HG03103 (cell line): Measurements from ENCODE around the gene ACVR1.

ENCODE experiments used
- ATAC-seq: cut with Tn5 transposase; IDR thresholded peaks from one replicate; pipeline ENCODE4 v1.9.1; 2021; ENCODE audit warnings: low read depth; ENCODE audit not compliant: unreplicated experiment

The ACVR1 gene

GRCh38 chr2:157803476-157803875, 72.7 kb downstream of the ACVR1 start:
- ATAC-seq, result no peak

DNA sequence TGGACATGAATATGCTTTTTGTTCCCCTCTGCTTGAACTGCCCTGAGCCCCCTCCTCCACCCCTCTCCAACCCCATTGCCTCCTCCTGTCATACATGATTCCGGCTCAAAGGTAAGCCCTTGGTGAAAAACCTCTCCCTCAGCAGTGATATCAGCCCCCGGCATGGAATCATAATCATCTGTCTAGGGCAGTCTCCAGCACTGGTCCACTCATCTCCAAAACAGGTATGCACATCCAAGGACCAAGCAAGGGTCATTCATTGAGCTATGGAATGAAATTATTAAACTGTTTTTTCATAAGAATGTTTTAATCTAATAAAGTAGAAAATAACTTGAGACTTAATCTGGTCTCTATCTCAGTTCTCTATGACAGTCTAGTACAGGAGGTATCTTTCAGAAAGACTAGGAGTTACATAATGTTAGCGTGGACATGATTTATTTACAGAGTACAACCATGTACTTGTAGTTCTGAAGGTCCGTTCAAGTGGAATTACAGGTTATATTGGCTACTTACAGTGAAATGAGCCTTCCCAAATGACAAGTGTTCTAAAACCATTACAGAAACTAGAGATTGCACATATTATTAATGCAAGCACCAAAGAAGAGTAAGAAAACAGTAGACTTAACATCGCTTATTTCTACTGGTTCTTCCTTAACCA, 75.2 kb downstream of the ACVR1 start:
- no peak for ATAC-seq

DNA sequence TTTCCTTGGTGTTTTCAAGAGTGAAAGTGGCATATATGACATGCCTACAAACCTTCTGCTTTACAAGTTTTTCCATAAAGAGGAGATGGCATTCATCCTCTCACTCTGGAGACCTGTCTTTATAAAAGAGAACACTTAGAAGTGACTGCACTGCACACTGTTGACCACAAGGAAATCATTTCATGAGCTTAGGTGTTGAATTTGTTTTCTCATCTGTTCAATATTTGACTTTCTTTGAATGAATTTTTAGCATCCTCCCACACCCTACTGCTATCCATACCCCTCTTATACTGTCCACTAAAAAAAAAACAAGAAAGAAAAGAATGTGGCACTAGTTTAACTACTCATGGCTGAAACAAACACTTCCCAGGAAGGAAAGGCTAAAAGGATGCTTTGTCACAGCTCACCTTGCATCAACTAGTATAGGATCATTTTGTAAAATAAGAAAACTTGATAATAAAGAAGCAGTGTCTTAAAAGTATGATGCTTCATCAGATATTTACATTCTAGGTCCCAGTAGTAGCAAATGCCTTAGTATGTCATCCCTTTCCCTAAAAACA, 83.0 kb downstream of the ACVR1 start:
- no peak for ATAC-seq

- no peak for ATAC-seq
Observed at GRCh38 chr2:157792335-157793052, 83.6 kb downstream of the ACVR1 start.

DNA sequence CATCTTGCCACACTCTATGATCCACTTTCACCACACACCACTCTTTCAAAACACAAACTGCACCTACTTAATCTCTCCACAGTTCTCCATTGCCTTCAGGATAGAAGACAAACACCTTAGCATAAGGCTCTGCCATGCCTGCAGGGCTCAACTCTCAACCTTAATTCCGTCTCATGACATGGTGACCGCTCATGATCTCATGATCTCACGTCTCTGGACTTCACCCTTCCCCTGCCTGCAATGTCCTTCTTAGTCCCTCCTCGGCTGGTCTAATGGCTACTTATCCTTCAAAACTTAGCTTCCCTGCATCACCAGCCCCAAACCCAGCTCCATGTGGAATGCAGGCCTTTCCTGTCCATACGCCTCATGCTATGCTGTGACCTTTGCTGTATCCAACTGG, 85.3 kb downstream of the ACVR1 start:
- ATAC-seq, result no peak

- ATAC-seq, result no peak
Observed at GRCh38 chr2:157789933-157790511, 86.1 kb downstream of the ACVR1 start.

GRCh38 chr2:157789256-157789655, 86.9 kb downstream of the ACVR1 start:
- ATAC-seq, result no peak

DNA sequence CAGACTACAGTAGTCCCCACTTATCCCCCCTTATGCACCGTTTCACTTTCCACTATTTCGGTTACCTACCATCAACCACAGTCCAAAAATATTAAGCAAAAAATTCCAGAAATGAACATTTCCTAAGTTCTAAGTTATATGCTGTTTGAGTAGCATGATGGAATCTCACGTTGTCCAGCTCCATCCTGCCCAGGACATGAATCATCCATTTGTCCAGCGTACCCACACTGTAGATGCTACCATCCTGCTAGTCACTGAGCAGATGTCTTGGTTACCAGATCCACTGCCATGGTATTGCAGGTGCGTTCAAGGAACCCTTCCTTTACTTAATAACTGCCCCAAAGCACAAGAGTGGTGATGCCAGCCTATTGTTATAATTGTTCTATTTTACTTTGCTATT, 87.9 kb downstream of the ACVR1 start:
- no peak for ATAC-seq

GRCh38 chr2:157787364-157787938, 88.7 kb downstream of the ACVR1 start:
- no peak for ATAC-seq

GRCh38 chr2:157786663-157787363, 89.3 kb downstream of the ACVR1 start:
- no peak for ATAC-seq

DNA sequence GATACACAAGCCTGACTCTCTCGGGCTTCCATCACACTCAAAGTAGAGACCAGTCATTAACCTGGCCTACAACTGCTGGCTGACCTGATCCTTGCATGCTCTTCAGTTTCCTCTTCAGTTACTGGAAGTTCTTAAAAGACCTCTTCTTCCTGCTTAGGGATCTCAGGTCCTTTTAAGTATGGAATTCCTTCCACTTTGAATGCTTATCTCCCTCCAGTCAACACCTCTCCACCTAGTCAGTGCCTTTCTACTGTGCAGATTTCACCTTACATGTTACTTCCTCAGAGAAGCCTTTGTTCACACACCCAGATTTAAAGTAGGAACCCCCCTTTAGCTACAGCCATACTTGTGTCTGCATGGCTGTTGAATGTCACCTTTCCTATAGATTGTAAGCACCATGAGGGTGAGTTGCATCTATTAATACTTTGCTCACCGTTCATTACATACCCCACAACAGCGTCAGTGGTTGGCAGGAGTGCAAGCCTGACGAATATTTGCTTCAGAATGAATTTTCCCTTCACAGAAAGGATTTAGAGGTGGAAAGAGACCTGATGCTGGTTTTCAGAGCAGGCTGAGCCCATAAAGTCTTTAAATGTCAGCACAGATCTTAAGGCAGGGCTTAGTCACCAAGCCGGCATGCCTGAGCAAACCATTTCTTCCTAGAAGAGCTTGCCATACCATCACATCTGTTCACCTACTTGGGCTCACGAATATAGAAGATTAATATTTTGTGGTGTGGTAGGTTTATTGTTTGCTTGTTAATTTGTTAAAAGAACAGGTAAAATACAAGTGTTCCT, 90.1 kb downstream of the ACVR1 start:
- ATAC-seq, result no peak

DNA sequence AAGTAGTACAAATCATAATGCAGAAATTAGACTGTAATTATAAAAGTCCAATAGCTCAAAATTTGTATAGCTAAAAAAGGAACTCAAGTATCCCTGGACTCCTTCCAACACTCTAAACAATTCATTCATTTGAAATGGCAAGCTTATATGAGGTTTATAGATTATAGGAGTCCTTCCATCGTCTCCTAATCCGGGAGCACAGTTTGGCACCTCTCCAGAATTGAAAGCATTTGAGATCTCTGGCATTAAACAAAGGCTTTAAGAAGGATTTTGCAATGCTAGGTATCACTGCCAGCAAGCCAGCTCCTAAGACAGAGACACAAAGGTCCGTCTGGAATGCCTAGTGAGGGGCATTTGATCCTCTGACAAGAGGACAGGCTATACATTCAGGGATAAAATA, 90.9 kb downstream of the ACVR1 start:
- no peak for ATAC-seq

DNA sequence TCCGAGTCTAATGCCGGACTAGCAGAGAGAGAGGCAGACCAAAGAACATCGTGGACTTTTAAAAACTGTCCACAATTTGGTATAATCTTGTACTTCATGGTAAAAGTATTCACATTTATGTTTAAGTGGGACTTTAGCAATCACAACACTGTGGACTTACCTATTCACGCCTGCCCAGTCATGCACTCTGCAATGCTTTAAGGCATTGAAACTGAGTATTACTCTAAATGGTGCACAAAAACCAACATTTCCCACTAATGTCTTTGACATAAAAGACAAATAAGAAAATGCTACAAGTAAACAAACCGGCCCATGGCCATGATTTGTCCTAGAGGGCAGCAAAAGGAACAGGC, 91.3 kb downstream of the ACVR1 start:
- no peak for ATAC-seq

- ATAC-seq, result no peak
Observed at GRCh38 chr2:157784169-157784822, 91.8 kb downstream of the ACVR1 start.

DNA sequence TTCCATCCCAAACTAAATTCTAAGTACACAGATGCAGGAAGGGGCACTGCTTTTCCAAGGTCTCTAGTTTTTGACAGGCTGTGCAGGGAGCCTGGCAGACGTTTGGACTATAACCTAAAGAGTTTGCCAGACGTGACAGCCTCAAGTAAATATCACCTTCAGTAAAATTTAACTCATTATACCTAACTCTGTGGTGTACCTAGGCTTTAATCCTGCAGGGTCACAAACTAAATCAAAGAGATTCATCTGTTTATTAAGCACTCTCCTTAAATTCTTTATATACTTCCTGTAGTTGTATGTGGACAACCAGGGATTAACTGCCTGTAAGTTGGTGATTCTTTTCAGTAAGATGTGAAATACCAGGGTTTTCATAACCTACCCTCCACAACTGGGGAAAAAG, 92.9 kb downstream of the ACVR1 start:
- ATAC-seq, result no peak

- no peak for ATAC-seq
Observed at GRCh38 chr2:157782057-157782845, 93.9 kb downstream of the ACVR1 start.

- ATAC-seq, result no peak
Observed at GRCh38 chr2:157780211-157780610, 95.9 kb downstream of the ACVR1 start.

DNA sequence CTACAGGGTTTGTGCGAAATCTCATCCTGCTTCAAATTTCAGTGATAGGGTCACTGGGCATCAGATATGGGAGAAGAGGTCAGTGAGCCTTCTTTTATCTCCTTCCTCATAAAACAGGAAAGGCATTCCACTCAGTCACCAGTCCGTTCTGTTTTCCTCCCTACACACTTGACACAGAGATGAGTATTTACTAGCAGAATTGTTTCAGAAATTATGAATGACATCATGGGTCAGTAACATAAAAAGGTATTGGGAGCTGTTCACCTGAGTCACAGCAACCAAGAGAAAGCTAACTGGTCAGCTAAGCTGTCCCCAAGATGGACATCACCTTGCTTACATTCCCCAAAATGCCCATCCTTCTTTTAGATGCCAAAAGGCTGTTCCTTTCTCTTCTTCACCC, 96.3 kb downstream of the ACVR1 start:
- ATAC-seq, result no peak

- no peak for ATAC-seq
Observed at GRCh38 chr2:157777427-157777826, 98.7 kb downstream of the ACVR1 start.
